GM11168 (cell line): ENCODE results near the gene GOLGB1.
"Not testable (repeated sequence)": the region's sequence is repeated elsewhere in the genome, so short reads cannot be mapped to it uniquely, and the experiment has no call there.

Source experiments
- in situ Hi-C: fragments of 300-500 bp; cut with MboI; formaldehyde crosslinking; loops from one replicate; pipeline ENCODE4 v1.12.0; 2022; ENCODE audit warnings: low sequenced_read_pairs; ENCODE audit not compliant: unreplicated experiment

GOLGB1 gene, protein sequence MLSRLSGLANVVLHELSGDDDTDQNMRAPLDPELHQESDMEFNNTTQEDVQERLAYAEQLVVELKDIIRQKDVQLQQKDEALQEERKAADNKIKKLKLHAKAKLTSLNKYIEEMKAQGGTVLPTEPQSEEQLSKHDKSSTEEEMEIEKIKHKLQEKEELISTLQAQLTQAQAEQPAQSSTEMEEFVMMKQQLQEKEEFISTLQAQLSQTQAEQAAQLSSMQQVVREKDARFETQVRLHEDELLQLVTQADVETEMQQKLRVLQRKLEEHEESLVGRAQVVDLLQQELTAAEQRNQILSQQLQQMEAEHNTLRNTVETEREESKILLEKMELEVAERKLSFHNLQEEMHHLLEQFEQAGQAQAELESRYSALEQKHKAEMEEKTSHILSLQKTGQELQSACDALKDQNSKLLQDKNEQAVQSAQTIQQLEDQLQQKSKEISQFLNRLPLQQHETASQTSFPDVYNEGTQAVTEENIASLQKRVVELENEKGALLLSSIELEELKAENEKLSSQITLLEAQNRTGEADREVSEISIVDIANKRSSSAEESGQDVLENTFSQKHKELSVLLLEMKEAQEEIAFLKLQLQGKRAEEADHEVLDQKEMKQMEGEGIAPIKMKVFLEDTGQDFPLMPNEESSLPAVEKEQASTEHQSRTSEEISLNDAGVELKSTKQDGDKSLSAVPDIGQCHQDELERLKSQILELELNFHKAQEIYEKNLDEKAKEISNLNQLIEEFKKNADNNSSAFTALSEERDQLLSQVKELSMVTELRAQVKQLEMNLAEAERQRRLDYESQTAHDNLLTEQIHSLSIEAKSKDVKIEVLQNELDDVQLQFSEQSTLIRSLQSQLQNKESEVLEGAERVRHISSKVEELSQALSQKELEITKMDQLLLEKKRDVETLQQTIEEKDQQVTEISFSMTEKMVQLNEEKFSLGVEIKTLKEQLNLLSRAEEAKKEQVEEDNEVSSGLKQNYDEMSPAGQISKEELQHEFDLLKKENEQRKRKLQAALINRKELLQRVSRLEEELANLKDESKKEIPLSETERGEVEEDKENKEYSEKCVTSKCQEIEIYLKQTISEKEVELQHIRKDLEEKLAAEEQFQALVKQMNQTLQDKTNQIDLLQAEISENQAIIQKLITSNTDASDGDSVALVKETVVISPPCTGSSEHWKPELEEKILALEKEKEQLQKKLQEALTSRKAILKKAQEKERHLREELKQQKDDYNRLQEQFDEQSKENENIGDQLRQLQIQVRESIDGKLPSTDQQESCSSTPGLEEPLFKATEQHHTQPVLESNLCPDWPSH (N-terminal part only)

DNA sequence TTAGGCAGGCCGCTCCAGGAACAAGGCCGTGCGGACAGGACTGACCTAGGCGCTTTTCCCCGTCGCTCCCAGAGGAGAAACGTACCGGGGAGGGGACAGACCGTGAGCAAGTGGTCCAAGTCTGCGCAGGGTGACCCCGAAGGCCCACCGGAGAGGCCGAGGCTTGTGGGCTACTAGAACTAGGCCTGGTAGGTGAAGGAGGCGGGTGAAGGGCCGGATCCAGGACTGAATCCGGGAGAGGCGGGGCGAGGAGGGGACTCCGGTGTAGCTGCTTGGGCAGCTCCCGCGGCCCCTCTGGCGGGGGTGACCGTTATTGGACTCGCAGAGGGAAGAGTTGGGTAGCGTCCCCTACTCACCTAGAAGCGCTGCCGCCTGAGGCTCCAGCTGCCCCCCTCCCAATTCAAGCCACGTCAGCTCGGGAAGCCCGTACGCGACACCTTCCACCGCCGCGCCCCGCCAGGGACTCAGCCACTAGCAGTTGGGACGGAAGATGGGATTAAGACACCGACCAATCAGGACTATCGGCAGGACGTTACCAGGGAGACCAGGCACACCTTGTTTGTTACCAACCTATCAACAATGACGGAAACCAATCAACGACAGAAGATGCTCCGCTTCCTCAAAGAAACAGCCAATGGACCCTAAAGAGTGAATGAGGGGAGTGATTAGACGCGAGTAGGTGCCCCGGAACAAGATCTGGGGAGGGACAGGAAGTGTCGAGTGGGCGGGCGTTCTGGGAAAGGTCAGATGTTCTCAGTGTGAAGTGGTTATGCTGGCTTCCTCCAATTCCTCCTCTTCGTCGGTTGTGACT lies at the start of gene GOLGB1:
TSS of gene GOLGB1 (minus strand) at position 466 of the 811 bp plus-strand sequence. CDS start 18,770 bp downstream, outside the sequence.
- in situ Hi-C loops: no loop called here

- in situ Hi-C loops: no loop called here
These were observed 47.4 kb upstream of the GOLGB1 start for GRCh38 chr3:121796970-121797369.

DNA sequence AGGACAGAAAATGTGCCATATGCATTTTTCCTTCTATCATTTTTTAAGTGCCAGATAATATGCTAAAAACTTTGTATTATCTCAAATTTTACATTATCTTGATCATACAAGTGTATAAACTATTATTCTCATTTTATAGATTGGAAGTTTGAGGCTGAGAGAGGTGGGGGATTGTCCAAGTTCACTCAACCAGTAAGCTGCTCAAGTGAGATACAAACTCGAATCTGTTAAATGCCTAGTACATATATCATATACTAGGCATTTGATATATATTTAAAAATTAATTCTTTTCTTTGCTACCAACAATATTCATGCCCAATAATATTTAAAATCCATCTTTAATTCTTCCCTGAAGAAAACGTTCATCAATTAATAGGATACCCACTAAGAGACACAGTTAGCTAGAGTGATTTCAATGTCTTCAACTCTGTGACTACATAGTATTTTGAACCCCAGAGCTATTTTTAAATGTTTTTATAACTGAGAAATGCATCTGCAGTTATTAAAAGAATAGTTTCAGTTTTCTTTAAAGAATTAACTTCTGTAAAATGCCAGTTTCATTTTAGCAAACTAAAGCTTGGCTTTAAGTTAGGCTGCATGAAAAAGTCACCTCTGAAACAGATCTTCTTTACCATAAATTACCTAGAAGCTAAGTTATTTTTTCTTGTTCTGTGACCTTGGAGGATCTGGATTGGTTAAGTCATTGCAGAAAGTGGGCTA lies 44.9 kb upstream of the GOLGB1 start:
- in situ Hi-C loops: no loop called here

DNA sequence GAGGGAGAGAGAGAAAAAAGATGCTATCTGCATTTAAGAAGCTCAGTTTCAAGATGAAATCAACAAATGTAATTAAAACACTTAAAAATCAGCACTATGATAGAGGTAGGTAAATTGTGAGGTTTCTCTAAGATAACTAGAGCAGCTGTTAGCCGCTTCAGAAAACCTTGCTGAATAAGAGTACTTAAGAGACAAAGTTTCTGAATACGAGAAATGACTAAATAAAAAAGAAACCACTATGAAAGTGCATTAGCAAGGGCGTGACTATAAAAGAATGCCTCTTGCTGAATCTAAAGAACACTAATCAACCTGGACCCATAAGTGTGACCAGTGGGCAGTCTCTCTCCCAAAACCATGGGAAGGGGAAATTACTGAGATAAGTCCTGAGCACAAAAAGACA lies 43.5 kb upstream of the GOLGB1 start:
- in situ Hi-C loops: no loop called here

DNA sequence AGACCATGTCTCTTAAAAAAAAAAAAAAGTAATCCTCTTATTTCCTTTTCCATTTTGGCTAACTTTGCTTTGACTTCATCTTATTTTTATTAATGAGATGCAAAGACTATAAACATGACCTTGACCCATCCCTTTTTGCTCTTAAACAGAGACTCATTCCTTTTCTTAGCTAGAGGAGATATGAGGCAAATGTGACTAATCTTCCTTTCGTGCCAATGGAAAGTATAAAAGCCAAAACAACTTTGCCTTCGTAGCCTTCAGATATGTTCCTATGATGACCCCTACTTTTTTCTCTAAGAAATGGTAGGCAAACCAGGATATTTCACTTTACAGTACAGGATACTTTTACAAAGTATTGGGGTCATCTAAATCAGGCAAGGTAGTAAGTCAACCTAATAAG lies 36.9 kb upstream of the GOLGB1 start:
- in situ Hi-C loops: no loop called here

DNA sequence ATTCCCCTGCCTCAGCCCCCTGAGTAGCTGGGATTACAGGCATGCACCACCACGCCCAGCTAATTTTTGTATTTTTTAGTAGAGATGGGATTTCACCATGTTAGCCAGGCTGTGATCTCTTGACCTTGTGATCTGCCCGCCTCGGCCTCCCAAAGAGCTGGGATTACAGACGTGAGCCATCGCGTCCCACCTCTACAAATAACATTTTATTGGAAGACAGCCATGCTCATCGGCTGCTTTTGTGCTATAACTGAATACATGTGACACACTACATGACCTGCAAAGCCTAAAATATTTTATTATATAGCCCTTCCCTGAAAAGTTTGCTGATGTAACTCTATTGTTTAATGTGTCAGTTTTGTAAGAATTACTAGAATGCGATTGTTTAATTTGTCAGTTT lies 33.2 kb upstream of the GOLGB1 start:
- in situ Hi-C loops: not testable (repeated sequence)

- in situ Hi-C loops: no loop called here
These were observed 32.1 kb upstream of the GOLGB1 start for GRCh38 chr3:121781611-121782010.

DNA sequence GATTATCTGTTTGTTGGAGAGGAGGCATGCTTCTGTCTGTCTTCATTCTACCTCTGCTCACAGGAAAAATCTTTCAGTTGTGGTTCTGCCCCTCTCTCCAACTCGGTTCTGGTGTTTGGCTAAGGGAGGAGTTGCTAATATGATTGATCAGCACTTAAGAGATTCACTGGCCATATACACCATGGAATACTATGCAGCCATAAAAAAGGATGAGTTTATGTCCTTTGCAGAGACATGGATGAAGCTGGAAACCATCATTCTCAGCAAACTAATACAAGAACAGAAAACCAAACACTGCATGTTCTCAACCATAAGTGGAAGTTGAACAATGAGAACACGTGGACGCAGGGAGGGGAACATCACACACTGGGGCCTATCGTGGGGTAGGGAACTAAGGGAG lies 25.6 kb upstream of the GOLGB1 start:
- in situ Hi-C loops: not testable (repeated sequence)

DNA sequence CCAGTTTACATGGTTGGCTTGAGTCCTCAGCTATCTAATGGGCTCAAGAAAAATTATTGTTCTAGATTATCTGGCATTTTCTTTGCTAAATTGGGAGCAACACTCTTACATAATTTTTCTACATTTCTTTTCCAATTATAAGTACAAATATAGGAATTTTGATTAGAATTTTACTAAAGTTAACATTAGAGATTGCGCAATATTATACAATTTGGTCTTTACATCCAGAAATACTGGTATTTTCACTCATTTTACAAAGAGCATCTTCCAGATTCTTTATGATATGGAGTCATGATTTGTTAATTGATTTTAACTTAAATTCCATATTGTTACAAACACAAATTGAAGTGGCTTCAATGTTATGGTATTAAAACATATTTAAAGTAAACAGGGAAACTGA lies 19.7 kb upstream of the GOLGB1 start:
- in situ Hi-C loops: no loop called here

GRCh38 chr3:121768452-121768851 lies 18.9 kb upstream of the GOLGB1 start:
- in situ Hi-C loops: no loop called here

- in situ Hi-C loops: no loop called here
These were observed 10.1 kb upstream of the GOLGB1 start for GRCh38 chr3:121759541-121760202.

DNA sequence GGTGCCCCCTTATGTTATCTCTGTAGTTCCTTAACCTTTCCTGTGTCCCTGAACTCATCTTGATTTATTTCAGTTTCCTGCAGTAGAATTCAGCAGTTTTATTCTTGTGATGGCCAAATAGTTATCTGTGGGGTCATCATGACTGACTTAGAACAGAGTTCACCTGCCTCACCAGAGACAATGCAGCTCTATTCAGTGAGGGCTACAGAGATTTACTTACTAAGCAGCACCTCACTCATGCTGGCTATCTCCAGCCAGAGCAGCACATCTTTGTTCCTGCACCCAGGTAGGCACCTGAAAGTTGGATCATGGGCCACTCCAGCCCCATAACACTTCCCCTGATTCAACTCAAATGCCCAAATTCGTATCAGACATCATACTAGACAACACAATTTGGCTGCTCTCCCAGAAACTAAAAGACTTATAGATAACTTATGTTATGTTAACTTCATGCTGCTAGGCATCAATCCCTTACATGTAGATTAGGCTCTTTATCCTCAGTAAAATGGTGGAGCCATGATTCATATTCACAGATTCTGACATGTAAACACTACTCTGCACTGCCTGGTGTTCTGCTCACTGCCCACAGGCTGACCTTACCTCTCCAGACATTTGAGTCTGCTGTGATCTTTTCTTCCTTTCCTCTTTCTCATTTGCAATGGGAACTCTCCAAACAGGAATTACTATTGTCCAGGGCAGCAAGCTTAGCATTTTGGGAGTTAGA lies 9.3 kb upstream of the GOLGB1 start:
- in situ Hi-C loops: no loop called here

DNA sequence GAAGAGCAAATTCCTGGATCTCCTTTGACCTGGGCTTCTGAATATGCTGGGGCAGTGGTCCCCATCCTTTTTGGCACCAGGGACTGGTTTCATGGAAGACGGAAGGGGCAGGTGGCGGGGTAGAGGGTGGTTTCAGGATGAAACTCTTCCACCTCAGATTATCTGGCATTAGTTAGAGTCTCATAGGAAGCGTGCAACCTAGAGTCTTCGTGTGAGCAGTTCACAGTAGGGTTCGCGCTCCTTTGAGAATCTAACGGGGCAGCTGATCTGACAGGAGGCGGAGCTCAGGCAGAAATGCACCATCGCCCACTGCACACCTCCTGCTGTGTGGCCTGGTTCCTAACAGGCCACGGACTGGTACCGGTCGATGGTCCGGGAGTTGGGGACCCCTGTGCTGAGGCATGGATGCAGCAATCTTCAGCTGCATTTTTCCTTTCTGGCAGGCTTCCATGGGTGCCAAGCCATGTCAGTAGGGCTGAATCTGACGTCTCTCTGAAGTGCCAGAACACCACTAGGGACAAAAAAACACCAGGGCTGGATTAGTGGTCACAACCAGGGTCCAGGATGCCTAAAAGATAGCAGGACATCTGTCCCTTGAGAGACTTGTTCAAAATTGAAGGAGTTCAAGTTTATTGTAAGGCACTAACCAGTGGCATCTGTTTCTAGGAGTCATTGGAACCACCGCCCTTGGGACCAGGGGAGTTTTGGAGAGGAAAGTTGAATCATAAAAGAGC lies 8.4 kb upstream of the GOLGB1 start:
- in situ Hi-C loops: no loop called here

DNA sequence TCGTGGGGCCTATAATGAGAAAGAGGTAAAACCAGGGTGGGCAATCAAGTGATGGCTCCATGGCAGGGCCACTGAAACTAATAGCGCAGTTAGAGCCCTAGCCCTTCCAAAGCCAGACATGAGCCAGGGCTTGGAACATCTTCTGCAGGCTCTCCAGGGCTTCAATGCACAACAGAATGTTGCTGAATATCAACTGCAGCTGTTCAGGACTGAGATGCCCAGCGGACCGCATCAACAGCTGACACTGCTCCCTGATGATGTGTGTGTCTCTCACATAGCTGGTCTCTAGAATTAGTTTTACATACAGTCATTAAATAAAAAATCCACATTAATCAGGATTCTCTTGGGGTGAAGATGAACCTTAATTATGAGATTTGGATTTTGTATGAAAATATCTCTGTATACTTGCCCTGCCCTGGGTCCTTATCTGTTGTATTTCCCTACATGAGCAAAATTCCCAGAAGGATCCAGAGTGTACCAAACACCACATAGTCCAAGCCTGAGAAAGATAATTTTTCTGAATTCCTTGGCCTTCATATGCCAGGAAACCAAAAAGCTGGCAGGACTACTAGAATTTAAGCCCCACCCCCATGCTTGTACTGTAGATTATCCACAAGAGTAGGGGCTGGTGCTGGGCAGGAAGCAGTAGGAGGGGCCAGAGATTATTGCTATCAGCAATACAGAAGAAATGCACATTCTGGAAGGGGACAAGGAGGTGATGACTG lies 7.7 kb upstream of the GOLGB1 start:
- in situ Hi-C loops: no loop called here

DNA sequence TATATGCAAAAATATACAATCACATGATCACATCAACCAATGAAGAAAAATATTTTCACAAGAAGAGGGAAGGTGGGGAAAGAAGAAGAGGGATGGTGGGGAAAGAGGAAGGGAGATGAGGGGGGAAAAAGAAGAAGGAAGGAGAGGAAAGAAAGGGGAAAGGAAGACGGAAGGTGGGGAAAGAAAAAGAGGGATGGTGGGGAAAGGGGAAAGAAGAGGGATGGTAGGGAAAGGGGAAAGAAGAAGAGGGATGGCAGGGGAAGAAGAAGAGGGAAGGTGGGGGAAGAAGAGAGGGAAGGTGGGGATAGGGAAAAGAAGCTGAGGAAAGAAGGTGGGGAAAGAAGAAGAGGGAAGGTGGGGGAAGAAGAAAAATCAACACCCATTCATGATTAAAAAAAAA lies 3.2 kb upstream of the GOLGB1 start:
- in situ Hi-C loops: no loop called here

DNA sequence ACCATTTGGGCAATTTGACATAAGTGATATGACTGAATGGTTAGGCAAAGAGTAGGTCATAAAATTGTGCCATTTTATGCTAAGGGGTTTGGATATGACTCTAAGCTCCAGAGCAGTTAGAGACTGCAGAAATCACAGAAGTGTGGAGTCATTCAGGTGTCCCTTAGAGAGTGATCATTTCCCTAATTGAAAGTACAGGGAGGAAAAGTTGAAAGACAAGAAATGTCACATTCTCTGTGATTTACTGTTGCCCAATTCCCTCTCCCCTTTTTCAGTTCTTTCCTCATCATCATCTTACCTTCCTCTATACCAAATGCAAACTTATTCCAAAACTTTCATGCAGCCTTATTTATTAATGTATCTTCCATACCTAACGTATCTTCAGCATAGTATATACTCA lies 2.7 kb upstream of the GOLGB1 start:
- in situ Hi-C loops: no loop called here

DNA sequence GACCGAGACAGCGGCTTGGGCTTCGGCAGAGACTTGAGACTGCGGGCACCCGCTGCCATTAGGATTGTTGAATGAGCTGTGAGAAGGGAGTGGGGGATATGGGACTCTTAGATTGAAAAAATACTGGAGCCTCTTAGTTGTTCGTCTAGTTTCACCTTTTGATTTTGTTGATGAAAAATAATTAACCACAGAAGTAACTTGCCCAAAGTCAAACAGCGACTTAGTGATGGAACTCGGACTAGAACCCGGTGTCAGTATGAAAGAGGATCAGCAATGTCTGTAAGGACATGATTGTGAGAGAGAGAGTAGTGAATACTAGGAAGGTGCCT lies 510 bp upstream of the GOLGB1 start:
- in situ Hi-C loops: no loop called here
